IPS-18a (cell line): ENCODE results near the gene OR11L1.

Experiments
- H3K27ac ChIP-seq: one replicate; pipeline ENCODE4 v1.5.1; 2013; ENCODE audit warnings: low read length
- H3K27me3 ChIP-seq: one replicate; pipeline ENCODE4 v1.6.1; 2013; ENCODE audit warnings: mild to moderate bottlenecking, low read length; ENCODE audit not compliant: control insufficient read depth, insufficient read depth
- H3K36me3 ChIP-seq: one replicate; pipeline ENCODE4 v1.6.1; 2013; ENCODE audit warnings: low read depth, low read length; ENCODE audit not compliant: control insufficient read depth
- H3K4me1 ChIP-seq: one replicate; pipeline ENCODE4 v1.6.1; 2013; ENCODE audit warnings: low read depth, low read length; ENCODE audit not compliant: control insufficient read depth
- H3K4me3 ChIP-seq: one replicate; pipeline ENCODE4 v1.5.1; 2013; ENCODE audit warnings: low read length
- H3K9ac ChIP-seq: one replicate; pipeline ENCODE4 v1.6.1; 2013; ENCODE audit warnings: mild to moderate bottlenecking, low read length, moderate library complexity
- H3K9me3 ChIP-seq: one replicate; pipeline ENCODE4 v1.6.1; 2013; ENCODE audit warnings: low read depth, low read length; ENCODE audit not compliant: control insufficient read depth

The OR11L1 gene

DNA sequence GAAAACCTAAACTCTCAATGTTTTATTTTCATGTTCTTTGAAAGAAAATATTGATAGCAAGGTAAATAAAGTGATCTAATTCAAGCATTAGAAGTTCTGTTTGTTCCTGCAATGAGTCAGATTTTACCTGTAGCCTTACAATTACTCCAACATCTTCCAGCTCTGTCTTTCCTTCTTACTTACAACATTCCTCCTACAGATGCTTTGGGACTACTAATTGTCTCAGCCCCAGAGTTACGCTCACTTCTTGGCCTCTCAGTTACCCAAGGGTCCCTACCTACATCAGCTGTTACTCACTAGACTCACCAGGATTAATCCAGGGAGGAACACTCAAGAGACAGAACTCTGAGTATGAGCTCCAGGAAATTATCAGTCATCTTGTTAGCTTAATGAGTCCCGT is 44.2 kb downstream of the OR11L1 start:
- Histone ChIP-seq H3K9me3 (peaks cover 20% of the 10 kb centered on the region), H3K27ac (no peak overlapping the region), H3K4me1 (no peaks in the 10 kb centered on the region), H3K9ac (no peak overlapping the region), H3K36me3 (no peaks in the 10 kb centered on the region), H3K4me3 (no peak overlapping the region), H3K27me3 (no peaks in the 10 kb centered on the region)
